Liver (tissue), 9 donors: Measurements from ENCODE around the gene RSBN1. TPM values are rescaled to one million over a fixed set of nuclear protein-coding genes. Genes with fewer than 3 reads are reported as not detected.

Experiments
- DNase-seq: peaks from one replicate; pipeline ENCODE4 v3.0.0-alpha.2; 2017; ENCODE audit warnings: low spot score
- H3K27ac ChIP-seq, 2 donors: one replicate each; pipeline ENCODE4 v1.7.0; 2013; ENCODE audit warnings: inconsistent platforms in 2 of 2, low read length in 2 of 2, control low read depth in 1 of 2, low read depth in 1 of 2, mild to moderate bottlenecking in 1 of 2
- H3K27me3 ChIP-seq, 4 donors: one replicate each; pipeline versions ENCODE4 v1.6.1 to v1.7.0; 2013; ENCODE audit warnings: low read length in 3 of 4, inconsistent platforms in 1 of 4, mild to moderate bottlenecking in 1 of 4, moderate library complexity in 1 of 4; ENCODE audit not compliant: control insufficient read depth in 4 of 4, insufficient read depth in 4 of 4
- H3K36me3 ChIP-seq, 4 donors: one replicate each; pipeline versions ENCODE4 v1.6.1 to v1.7.0; 2013; ENCODE audit warnings: low read length in 3 of 4, mild to moderate bottlenecking in 3 of 4, low read depth in 1 of 4, moderate library complexity in 1 of 4; ENCODE audit not compliant: control insufficient read depth in 4 of 4, insufficient read depth in 3 of 4
- H3K4me1 ChIP-seq, 4 donors: one replicate each; pipeline versions ENCODE4 v1.6.1 to v1.7.0; 2013; ENCODE audit warnings: low read length in 3 of 4, mild to moderate bottlenecking in 3 of 4, moderate library complexity in 1 of 4; ENCODE audit not compliant: control insufficient read depth in 4 of 4, insufficient read depth in 4 of 4
- H3K4me3 ChIP-seq, 3 donors: one replicate each; pipeline versions ENCODE4 v1.6.1 to v1.7.0; 2013; ENCODE audit warnings: low read length in 3 of 3, control low read depth in 1 of 3, low read depth in 1 of 3, mild to moderate bottlenecking in 1 of 3
- H3K9ac ChIP-seq, 2 donors: one replicate each; pipeline ENCODE4 v1.7.0; 2013; ENCODE audit warnings: low read length in 2 of 2, mild to moderate bottlenecking in 2 of 2, moderate library complexity in 2 of 2, control low read depth in 1 of 2, low read depth in 1 of 2
- H3K9me3 ChIP-seq, 4 donors: one replicate each; pipeline versions ENCODE4 v1.6.1 to v1.7.0; 2013; ENCODE audit warnings: low read length in 3 of 4; ENCODE audit not compliant: control insufficient read depth in 4 of 4
- ATF3 ChIP-seq: IDR thresholded peaks from 2 replicates; pipeline ENCODE4 v1.6.1; 2016; ENCODE audit warnings: antibody characterized with exemption
- CTCF ChIP-seq: fragments of 150-350 bp; IDR thresholded peaks from 2 replicates; pipeline ENCODE4 v1.5.1; 2017; ENCODE audit warnings: improper control_type of control experiment, low read depth, low read length; ENCODE audit not compliant: missing input control
- EGR1 ChIP-seq, 2 donors: IDR thresholded peaks; 2 replicates each; pipeline ENCODE4 v1.6.1; 2016 to 2018; ENCODE audit warnings: antibody characterized with exemption in 2 of 2, low read depth in 2 of 2
- FOXA1 ChIP-seq: IDR thresholded peaks from 2 replicates; pipeline ENCODE4 v1.6.1; 2016; ENCODE audit warnings: antibody characterized with exemption
- FOXA2 ChIP-seq: IDR thresholded peaks from 2 replicates; pipeline ENCODE4 v1.6.1; 2016; ENCODE audit warnings: antibody characterized with exemption
- GABPA ChIP-seq, 2 donors: IDR thresholded peaks in 1 of 2; conservative IDR thresholded peaks in 1 of 2; 2 replicates each; pipeline ENCODE4 v1.6.1; 2016; ENCODE audit warnings: antibody characterized with exemption in 2 of 2, mild to moderate bottlenecking in 1 of 2, moderate library complexity in 1 of 2
- HNF4A ChIP-seq, 2 donors: conservative IDR thresholded peaks; 2 replicates each; pipeline ENCODE4 v1.6.1; 2016; ENCODE audit warnings: antibody characterized with exemption in 2 of 2, mild to moderate bottlenecking in 2 of 2
- HNF4G ChIP-seq: IDR thresholded peaks from 2 replicates; pipeline ENCODE4 v1.6.1; 2016; ENCODE audit warnings: antibody characterized with exemption
- JUND ChIP-seq, 2 donors: IDR thresholded peaks; 2 replicates each; pipeline ENCODE4 v1.6.1; 2016; ENCODE audit warnings: antibody characterized with exemption in 2 of 2
- MAX ChIP-seq: IDR thresholded peaks from 2 replicates; pipeline ENCODE4 v1.6.1; 2016; ENCODE audit warnings: antibody characterized with exemption
- NR2F2 ChIP-seq: IDR thresholded peaks from 2 replicates; pipeline ENCODE4 v1.6.1; 2016; ENCODE audit warnings: antibody characterized with exemption
- RAD21 ChIP-seq, 2 donors: IDR thresholded peaks; 2 replicates each; pipeline ENCODE4 v1.6.1; 2016; ENCODE audit warnings: antibody characterized with exemption in 2 of 2, mild to moderate bottlenecking in 2 of 2
- REST ChIP-seq: IDR thresholded peaks from 2 replicates; pipeline ENCODE4 v1.6.1; 2016; ENCODE audit warnings: antibody characterized with exemption, mild to moderate bottlenecking
- RXRA ChIP-seq, 2 donors: IDR thresholded peaks; 2 replicates each; pipeline ENCODE4 v1.6.1; 2017 to 2018; ENCODE audit warnings: antibody characterized with exemption in 2 of 2, mild to moderate bottlenecking in 1 of 2
- SP1 ChIP-seq: IDR thresholded peaks from 2 replicates; pipeline ENCODE4 v1.6.1; 2018; ENCODE audit warnings: antibody characterized with exemption, mild to moderate bottlenecking
- TAF1 ChIP-seq: conservative IDR thresholded peaks from 2 replicates; pipeline ENCODE4 v1.6.1; 2016; ENCODE audit warnings: antibody characterized with exemption, mild to moderate bottlenecking
- YY1 ChIP-seq: IDR thresholded peaks from 2 replicates; pipeline ENCODE4 v1.6.1; 2016; ENCODE audit warnings: antibody characterized with exemption, mild to moderate bottlenecking
- ZBTB33 ChIP-seq: IDR thresholded peaks from 2 replicates; pipeline ENCODE4 v1.6.1; 2016; ENCODE audit warnings: antibody characterized with exemption
- whole genome bisulfite sequencing: extraction: QIAGEN DNeasy Blood & Tissue Kit; methylation state at CpG from one replicate; pipeline ENCODE4 v1.1.7; 2013; 5-methylcytosine and 5-hydroxymethylcytosine counted together
- polyA plus RNA-seq, 2 donors: library from polyadenylated mRNA; stranded (reverse) in 1 of 2; unstranded in 1 of 2; fragments of 200-250 nt in 1 of 2; fragments of >200 nt in 1 of 2; fragmentation: Nextera tagmentation in 1 of 2; extraction: Ambion mirVana in 1 of 2; gene quantifications; one replicate each; pipeline versions ENCODE4 v1.2.1 to v1.2.3, GENCODE V29; 2013 to 2015
- total RNA-seq, 2 donors: library from RNA; depleted of rRNA; stranded (reverse); fragments of >200 nt; gene quantifications; one replicate each; pipeline ENCODE4 v1.2.3, GENCODE V29; 2014
- donor health status: healthy.
- donor health status: healthy.
- donor health status: healthy.
- donor health status: healthy.
- donor health status: healthy.

Gene RSBN1
- total and polyA plus RNA-seq, 4 donors: 2.3 to 11.3 (median 5.6) TPM

GRCh38 chr1:113861641-113862040 lies 49.4 kb upstream of the RSBN1 start:
- 92% methylated on average over 5 of the region's 5 CpGs for WGBS
- DNase-seq: no peak
- no peaks in the 10 kb centered on the region for H3K4me1 ChIP-seq
- H3K9ac ChIP-seq: no peak overlapping the region
- no peaks in the 10 kb centered on the region for H3K27me3 ChIP-seq
- no peaks in the 10 kb centered on the region for H3K9me3 ChIP-seq
- TF ChIP-seq FOXA2 (no peak), CTCF (no peak), MAX (no peak), GABPA (IDR thresholded peaks at IDR 0.05 in 1 of 2, conservative IDR thresholded peaks at IDR 0.05 in 1 of 2) (no peak), FOXA1 (no peak), NR2F2 (no peak)
- H3K27ac ChIP-seq: no peak overlapping the region
- no peak overlapping the region for H3K4me3 ChIP-seq
- H3K36me3 ChIP-seq: no peaks in the 10 kb centered on the region

GRCh38 chr1:113860891-113861290 lies 48.6 kb upstream of the RSBN1 start:
- no peak overlapping the region for H3K4me3 ChIP-seq
- H3K4me1 ChIP-seq: no peaks in the 10 kb centered on the region
- WGBS: 68% methylated on average over 3 of the region's 3 CpGs
- DNase-seq: no peak
- H3K9ac ChIP-seq: no peak overlapping the region
- H3K27me3 ChIP-seq: no peaks in the 10 kb centered on the region
- TF ChIP-seq MAX (no peak), SP1 (no peak), GABPA (IDR thresholded peaks at IDR 0.05 in 1 of 2, conservative IDR thresholded peaks at IDR 0.05 in 1 of 2) (no peak), REST (no peak), FOXA2 (no peak), RAD21 (IDR thresholded peaks at IDR 0.05) (no peak), NR2F2 (no peak), RXRA (IDR thresholded peaks at IDR 0.05) (no peak), FOXA1 (no peak), HNF4G (no peak), ATF3 (no peak), CTCF (no peak), TAF1 (no peak), JUND (IDR thresholded peaks at IDR 0.05) (no peak), YY1 (no peak), HNF4A (conservative IDR thresholded peaks at IDR 0.05) (no peak), ZBTB33 (no peak), EGR1 (IDR thresholded peaks at IDR 0.05; ENCODE audit: low read depth in 2 of 2) (no peak)
- H3K27ac ChIP-seq: no peak overlapping the region
- no peaks in the 10 kb centered on the region for H3K36me3 ChIP-seq
- no peaks in the 10 kb centered on the region for H3K9me3 ChIP-seq
